Subcutaneous adipose tissue (tissue), 4 donors: ENCODE data around the gene CYP26A1. TPM values are rescaled to one million over a fixed set of nuclear protein-coding genes. Genes with fewer than 3 reads are reported as not detected.

Experiments
- total RNA-seq, 4 donors: library from RNA; depleted of rRNA; stranded (reverse); fragments of >200 nt; gene quantifications; one replicate each; pipeline ENCODE4 v1.1.0, GENCODE V29; 2016
- TF ChIP-seq, protein P1 (sequence below): fragments of 450-650 bp; IDR thresholded peaks from one replicate; pipeline ENCODE4 v1.5.1; 2016; ENCODE audit warnings: low read depth, mild to moderate bottlenecking, control low read depth, antibody characterized with exemption, moderate library complexity

CYP26A1 gene
- total RNA-seq, 4 donors from 2014 or later, result not detected

DNA sequence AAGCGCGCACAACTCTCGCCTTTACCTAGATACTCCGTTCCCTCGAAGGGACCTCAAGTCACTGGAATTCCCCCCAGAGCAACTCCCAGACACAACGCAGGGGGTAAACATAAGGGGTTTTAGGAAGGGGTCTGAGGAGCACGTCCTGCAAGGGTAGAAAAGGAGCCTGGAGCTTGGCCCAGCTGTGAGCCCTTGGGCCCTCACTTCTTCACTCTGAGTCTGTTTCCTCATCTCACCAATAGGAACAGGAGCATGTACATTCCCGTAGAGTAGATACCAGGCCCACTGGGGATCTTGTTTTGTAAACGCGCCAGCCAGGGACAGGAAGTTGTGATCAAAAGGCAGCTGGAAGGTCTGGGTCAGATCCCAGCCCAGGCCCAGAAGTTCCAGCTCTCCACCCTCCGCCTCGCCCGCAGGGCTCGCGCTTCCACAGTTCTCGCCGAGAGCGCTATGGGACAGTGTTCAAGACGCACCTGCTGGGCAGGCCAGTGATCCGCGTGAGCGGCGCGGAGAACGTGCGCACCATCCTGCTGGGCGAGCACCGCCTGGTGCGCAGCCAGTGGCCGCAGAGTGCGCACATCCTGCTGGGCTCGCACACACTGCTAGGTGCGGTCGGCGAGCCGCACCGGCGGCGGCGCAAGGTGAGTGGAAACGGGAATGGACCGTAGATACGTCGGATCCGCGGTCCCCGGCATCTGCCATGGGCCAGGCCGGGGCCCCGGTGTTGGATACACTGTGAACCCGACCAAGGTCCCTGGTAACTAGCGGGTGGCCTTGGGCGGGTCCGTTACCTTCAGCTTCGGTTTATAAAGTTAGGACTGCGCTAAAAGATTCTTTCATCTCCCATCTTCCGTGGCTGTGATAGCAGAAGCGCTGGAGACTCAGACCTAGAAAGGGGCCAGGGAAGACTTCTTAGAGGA lies 11.8 kb upstream of the CYP26A1 start:
- TF ChIP-seq, protein P1, sequence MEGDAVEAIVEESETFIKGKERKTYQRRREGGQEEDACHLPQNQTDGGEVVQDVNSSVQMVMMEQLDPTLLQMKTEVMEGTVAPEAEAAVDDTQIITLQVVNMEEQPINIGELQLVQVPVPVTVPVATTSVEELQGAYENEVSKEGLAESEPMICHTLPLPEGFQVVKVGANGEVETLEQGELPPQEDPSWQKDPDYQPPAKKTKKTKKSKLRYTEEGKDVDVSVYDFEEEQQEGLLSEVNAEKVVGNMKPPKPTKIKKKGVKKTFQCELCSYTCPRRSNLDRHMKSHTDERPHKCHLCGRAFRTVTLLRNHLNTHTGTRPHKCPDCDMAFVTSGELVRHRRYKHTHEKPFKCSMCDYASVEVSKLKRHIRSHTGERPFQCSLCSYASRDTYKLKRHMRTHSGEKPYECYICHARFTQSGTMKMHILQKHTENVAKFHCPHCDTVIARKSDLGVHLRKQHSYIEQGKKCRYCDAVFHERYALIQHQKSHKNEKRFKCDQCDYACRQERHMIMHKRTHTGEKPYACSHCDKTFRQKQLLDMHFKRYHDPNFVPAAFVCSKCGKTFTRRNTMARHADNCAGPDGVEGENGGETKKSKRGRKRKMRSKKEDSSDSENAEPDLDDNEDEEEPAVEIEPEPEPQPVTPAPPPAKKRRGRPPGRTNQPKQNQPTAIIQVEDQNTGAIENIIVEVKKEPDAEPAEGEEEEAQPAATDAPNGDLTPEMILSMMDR, result no peak

DNA sequence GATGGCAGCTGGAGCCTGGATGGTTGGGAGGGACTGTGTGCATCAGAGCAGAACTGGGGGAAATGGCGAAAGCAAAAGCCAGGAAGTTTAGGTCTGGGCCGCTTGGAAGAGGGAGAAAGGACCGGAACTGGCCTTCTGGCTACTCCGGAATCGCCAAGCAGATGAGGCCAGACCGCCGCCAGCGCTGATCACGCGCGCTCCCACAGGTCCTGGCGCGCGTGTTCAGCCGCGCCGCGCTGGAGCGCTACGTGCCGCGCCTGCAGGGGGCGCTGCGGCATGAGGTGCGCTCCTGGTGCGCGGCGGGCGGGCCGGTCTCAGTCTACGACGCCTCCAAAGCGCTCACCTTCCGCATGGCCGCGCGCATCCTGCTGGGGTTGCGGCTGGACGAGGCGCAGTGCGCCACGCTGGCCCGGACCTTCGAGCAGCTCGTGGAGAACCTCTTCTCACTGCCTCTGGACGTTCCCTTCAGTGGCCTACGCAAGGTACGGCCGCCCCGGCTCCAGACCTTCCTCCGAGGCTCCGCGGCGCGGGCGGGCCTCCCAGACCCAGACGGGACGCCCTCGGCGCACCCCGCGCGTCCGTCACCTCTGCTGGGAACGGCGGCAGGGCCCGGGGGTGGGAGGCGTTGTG lies 11.1 kb upstream of the CYP26A1 start:
- TF ChIP-seq, protein P1, result no peak

GRCh38 chr10:93063144-93063976 lies 10.3 kb upstream of the CYP26A1 start:
- TF ChIP-seq, protein P1, result no peak

DNA sequence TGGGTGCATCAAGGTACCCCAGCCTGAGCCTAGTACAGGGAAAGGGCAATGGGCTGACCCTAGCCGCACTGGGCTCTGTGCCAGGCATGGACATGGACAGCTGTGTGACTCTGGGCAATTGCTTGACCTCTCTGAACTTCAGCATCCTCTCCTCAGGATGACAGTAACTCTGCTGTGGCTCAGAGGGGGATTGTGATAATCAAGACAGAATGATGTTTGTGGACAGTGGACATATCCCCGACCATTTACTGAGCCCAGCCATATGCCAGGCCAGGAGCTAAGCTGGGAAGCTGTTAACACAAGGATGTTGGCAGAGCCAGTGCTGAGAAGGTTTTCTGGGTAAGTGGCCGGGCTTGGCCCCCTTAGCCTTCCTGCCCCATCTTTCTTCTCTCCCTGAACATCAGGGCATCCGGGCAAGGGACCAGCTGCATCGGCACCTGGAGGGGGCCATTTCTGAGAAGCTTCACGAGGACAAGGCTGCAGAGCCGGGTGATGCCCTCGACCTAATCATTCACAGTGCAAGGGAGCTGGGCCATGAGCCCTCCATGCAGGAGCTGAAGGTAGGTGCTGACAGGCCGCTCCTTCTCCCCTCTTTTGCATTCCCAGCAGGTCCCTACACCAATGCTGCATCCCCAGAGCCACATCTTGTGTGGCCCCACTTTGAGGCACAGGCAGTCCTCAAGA lies 9.6 kb upstream of the CYP26A1 start:
- TF ChIP-seq, protein P1, result no peak

DNA sequence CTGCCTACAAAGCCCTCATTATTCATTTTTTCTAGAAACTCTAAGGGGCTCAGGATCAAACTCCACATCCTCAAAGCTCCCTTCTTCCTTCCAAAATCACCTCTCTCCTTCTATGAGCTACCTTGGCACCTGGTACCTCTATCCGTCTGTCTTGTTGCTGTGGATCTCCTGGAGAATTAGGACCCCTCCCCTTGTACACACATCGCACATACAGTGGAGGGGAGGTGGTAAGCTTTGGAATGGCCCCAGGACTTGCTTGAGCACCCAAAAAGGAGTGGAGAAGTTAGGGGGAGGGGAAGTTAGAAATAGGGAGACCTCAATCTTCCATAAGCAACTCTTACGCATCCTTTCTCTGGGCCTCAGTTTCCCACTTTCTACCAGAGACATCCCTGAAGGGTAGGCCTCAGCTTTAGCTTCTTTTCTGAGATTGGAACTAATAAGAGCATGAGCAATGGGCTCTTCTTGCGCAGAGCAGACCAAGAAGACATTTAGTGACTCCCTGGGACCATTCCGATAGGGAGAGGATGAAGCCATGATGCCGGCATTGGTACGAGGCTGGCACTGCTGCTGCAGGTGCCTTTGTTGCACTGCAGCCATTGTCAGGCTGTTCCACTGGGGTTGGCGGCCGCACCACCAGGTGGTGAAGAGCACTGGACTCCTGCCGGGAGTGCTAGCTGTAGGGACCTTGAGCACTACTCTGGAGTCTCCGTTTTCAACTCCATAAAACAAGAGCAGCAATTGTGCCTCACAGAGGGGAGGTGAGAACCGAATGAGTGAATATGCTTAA lies 8.6 kb upstream of the CYP26A1 start:
- TF ChIP-seq, protein P1, result no peak

DNA sequence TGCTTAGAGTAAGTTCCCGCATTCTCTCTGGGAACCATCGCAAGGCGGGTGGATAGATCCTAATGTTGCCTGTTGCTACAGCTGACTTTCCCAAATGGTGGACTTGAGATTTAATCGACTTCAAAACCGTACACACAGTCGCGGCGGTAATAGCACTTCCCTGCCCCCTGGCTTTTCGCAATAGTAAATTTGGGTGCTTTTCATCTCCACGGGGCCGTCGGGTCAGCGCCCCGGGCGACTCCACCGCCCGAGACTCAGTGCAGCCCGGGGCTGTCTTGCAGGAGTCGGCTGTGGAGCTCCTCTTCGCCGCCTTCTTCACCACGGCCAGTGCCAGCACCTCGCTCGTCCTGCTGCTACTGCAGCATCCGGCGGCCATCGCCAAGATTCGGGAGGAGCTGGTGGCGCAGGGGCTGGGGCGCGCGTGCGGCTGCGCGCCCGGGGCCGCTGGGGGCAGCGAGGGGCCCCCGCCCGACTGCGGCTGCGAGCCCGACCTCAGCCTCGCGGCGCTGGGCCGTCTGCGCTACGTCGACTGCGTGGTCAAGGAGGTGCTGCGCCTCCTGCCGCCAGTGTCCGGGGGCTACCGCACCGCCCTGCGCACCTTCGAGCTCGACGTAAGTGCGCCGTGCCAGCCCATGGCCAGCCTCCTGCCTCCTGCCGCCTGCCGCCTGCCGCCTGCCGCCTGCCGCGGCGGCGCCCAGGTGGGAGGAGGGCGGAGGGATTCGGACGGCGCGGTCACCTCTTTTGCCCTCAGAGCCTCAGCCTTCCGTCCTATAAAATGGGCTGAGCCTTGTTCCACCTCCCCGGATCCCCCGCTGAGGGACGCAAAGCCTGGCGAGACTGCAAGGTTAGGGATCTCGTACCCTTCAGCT lies 7.8 kb upstream of the CYP26A1 start:
- TF ChIP-seq, protein P1, result no peak
